H1 (cell line): Measurements from ENCODE around the gene DNAH1. TPM values are rescaled to one million over a fixed set of nuclear protein-coding genes. Genes with fewer than 3 reads are reported as not detected.

Experiments used
- CTCF ChIA-PET: fragments of 300-600 bp; sonication (Branson Sonifier 250); formaldehyde crosslinking; loops from one replicate; lab custom pipeline; 2021; ENCODE audit not compliant: partially characterized antibody; lab: Charles Lee
- POLR2A ChIA-PET: fragments of 300-600 bp; sonication (Branson Sonifier 250); formaldehyde crosslinking; loops from one replicate; lab custom pipeline; 2021; ENCODE audit warnings: inconsistent platforms; ENCODE audit not compliant: partially characterized antibody; lab: Charles Lee
- DNase-seq, 2 experiments: peaks; one replicate each; pipeline versions ENCODE4 v3.0.0 to v3.0.0-alpha.2; 2010 to 2022; ENCODE audit warnings: low spot score in 2 of 2, low read depth in 1 of 2, mixed read lengths in 1 of 2
- FAIRE-seq: peaks from 2 replicates; lab custom pipeline; 2011; peaks lifted over from hg19 to GRCh38; lab: Jason Lieb, UNC
- H2AFZ ChIP-seq: 2 replicates; pipeline ENCODE4 v1.8.1; 2012; ENCODE audit warnings: low read length, inconsistent platforms
- H2AK5ac ChIP-seq: 2 replicates; pipeline ENCODE4 v1.6.1; 2013; ENCODE audit warnings: low read depth, low read length
- H2BK120ac ChIP-seq: replicated peaks from 2 replicates; pipeline ENCODE3; 2013; ENCODE audit warnings: low read depth, low read length, inconsistent platforms
- H2BK12ac ChIP-seq: 2 replicates; pipeline ENCODE4 v1.6.1; 2013; ENCODE audit warnings: low read depth, low read length
- H2BK15ac ChIP-seq: 2 replicates; pipeline ENCODE4 v1.6.1; 2013; ENCODE audit warnings: low read length
- H2BK20ac ChIP-seq: 2 replicates; pipeline ENCODE4 v1.6.1; 2013; ENCODE audit warnings: low read length
- H2BK5ac ChIP-seq: 2 replicates; pipeline ENCODE4 v1.6.1; 2013; ENCODE audit warnings: low read depth, low read length
- H3K14ac ChIP-seq: 2 replicates; pipeline ENCODE4 v1.6.1; 2013; ENCODE audit warnings: inconsistent platforms; ENCODE audit not compliant: insufficient read length
- H3K18ac ChIP-seq: 2 replicates; pipeline ENCODE4 v1.6.1; 2013; ENCODE audit warnings: low read length; ENCODE audit errors: extremely low read depth
- H3K23ac ChIP-seq: 2 replicates; pipeline ENCODE4 v1.6.1; 2013; ENCODE audit warnings: inconsistent platforms; ENCODE audit not compliant: insufficient read length
- H3K23me2 ChIP-seq: 2 replicates; pipeline ENCODE4 v1.6.1; 2013; ENCODE audit warnings: low read depth, low read length
- H3K27ac ChIP-seq: 2 replicates; pipeline ENCODE4 v1.6.1; 2011; ENCODE audit warnings: low read depth, low read length, inconsistent platforms
- H3K27me3 ChIP-seq, 4 experiments: replicated peaks in 1 of 4; 1 replicate in 1 of 4; 2 replicates in 3 of 4; pipeline versions ENCODE4 v1.6.1 to v1.8.1; 2011 to 2013; ENCODE audit warnings: low read length in 3 of 4, mild to moderate bottlenecking in 3 of 4, inconsistent platforms in 2 of 4, mixed read lengths in 2 of 4, moderate library complexity in 1 of 4; ENCODE audit not compliant: control insufficient read depth in 3 of 4, insufficient read depth in 3 of 4; ENCODE audit errors: extremely low read depth in 1 of 4
- H3K36me3 ChIP-seq, 4 experiments: 2 replicates each; pipeline versions ENCODE4 v1.6.1 to v1.8.1; 2011 to 2013; ENCODE audit warnings: mild to moderate bottlenecking in 4 of 4, low read length in 3 of 4, moderate library complexity in 2 of 4, control low read depth in 1 of 4, inconsistent platforms in 1 of 4; ENCODE audit not compliant: insufficient read depth in 4 of 4, control insufficient read depth in 2 of 4
- H3K4ac ChIP-seq: replicated peaks from 2 replicates; pipeline ENCODE3; 2013; ENCODE audit warnings: low read length, low read depth, mixed read lengths, inconsistent platforms; ENCODE audit not compliant: insufficient read length
- H3K4me1 ChIP-seq, 4 experiments: replicated peaks in 1 of 4; 1 replicate in 1 of 4; 2 replicates in 3 of 4; pipeline versions ENCODE4 v1.6.1 to v1.8.1; 2011 to 2013; ENCODE audit warnings: low read length in 3 of 4, inconsistent platforms in 2 of 4, mixed read lengths in 1 of 4; ENCODE audit not compliant: insufficient read depth in 4 of 4, control insufficient read depth in 3 of 4
- H3K4me2 ChIP-seq, 2 experiments: 2 replicates each; pipeline versions ENCODE4 v1.6.1 to v1.8.1; 2011 to 2013; ENCODE audit warnings: low read depth in 2 of 2, low read length in 2 of 2, control low read depth in 1 of 2, inconsistent platforms in 1 of 2, mild to moderate bottlenecking in 1 of 2; ENCODE audit not compliant: insufficient read depth in 1 of 2
- H3K4me3 ChIP-seq, 4 experiments: fragments of 200-600, 300-600 bp in 1 of 4; sonication (generic), shearing (Covaris generic), sonication (Bioruptor Twin) in 1 of 4; 2 replicates each; pipeline versions ENCODE4 v1.5.1 to v1.8.1; 2011 to 2016; ENCODE audit warnings: low read length in 4 of 4, low read depth in 3 of 4, control low read depth in 2 of 4, inconsistent platforms in 2 of 4, mild to moderate bottlenecking in 2 of 4, mixed read lengths in 1 of 4, moderate library complexity in 1 of 4; ENCODE audit not compliant: insufficient read depth in 2 of 4; ENCODE audit errors: extremely low read depth in 1 of 4
- H3K56ac ChIP-seq: replicated peaks from 2 replicates; pipeline ENCODE3; 2013; ENCODE audit warnings: low read depth, mild to moderate bottlenecking, mixed read lengths, low read length, inconsistent platforms; ENCODE audit not compliant: insufficient read length
- H3K79me1 ChIP-seq: 2 replicates; pipeline ENCODE4 v1.6.1; 2013; ENCODE audit warnings: low read depth, low read length, control low read depth
- H3K79me2 ChIP-seq, 2 experiments: 2 replicates each; pipeline versions ENCODE4 v1.6.1 to v1.8.1; 2012 to 2013; ENCODE audit warnings: low read length in 2 of 2, mild to moderate bottlenecking in 2 of 2, inconsistent platforms in 1 of 2; ENCODE audit not compliant: insufficient read depth in 2 of 2, control insufficient read depth in 1 of 2
- H3K9ac ChIP-seq, 4 experiments: replicated peaks in 1 of 4; 1 replicate in 1 of 4; 2 replicates in 3 of 4; pipeline versions ENCODE4 v1.6.1 to v1.8.1; 2011 to 2013; ENCODE audit warnings: low read depth in 3 of 4, low read length in 3 of 4, control low read depth in 2 of 4, mild to moderate bottlenecking in 2 of 4, moderate library complexity in 2 of 4, inconsistent platforms in 1 of 4; ENCODE audit errors: extremely low read depth in 1 of 4
- H3K9me3 ChIP-seq, 2 experiments: 2 replicates each; pipeline versions ENCODE4 v1.6.1 to v1.8.1; 2012 to 2013; ENCODE audit warnings: mild to moderate bottlenecking in 2 of 2, moderate library complexity in 2 of 2, control low read depth in 1 of 2, inconsistent platforms in 1 of 2, low read depth in 1 of 2, low read length in 1 of 2, mixed read lengths in 1 of 2; ENCODE audit not compliant: insufficient read depth in 2 of 2
- H4K20me1 ChIP-seq, 2 experiments: replicated peaks in 1 of 2; 2 replicates each; pipeline versions ENCODE3 to v1.8.1; 2011 to 2013; ENCODE audit warnings: inconsistent platforms in 2 of 2, low read length in 2 of 2, mild to moderate bottlenecking in 1 of 2; ENCODE audit not compliant: insufficient read depth in 2 of 2, control insufficient read depth in 1 of 2
- H4K5ac ChIP-seq: 2 replicates; pipeline ENCODE4 v1.6.1; 2013; ENCODE audit warnings: low read length, low read depth, mixed read lengths, inconsistent platforms; ENCODE audit not compliant: insufficient read length
- H4K8ac ChIP-seq: 2 replicates; pipeline ENCODE4 v1.8.0; 2013; ENCODE audit warnings: mild to moderate bottlenecking, moderate library complexity, low read length, inconsistent platforms; ENCODE audit not compliant: insufficient read depth; ENCODE audit errors: extremely low read depth
- H4K91ac ChIP-seq: replicated peaks from 2 replicates; pipeline ENCODE3; 2013; ENCODE audit warnings: low read length, mixed read lengths, inconsistent platforms; ENCODE audit not compliant: insufficient read length
- CBX8 ChIP-seq: fragments of 300-800, 300-1000 bp; sonication (generic); IDR thresholded peaks from 2 replicates; pipeline ENCODE4 v1.7.1; 2016; ENCODE audit warnings: low read depth, low read length, borderline replicate concordance
- CHD1 ChIP-seq: IDR thresholded peaks from 2 replicates; pipeline ENCODE4 v1.6.1; 2012; ENCODE audit warnings: low read depth, low read length, improper control_type of control experiment
- RNF2 ChIP-seq: fragments of 200-900, 300-1000 bp; sonication (generic); IDR thresholded peaks from 2 replicates; pipeline ENCODE4 v1.7.1; 2016; ENCODE audit warnings: borderline replicate concordance, low read depth, mild to moderate bottlenecking, antibody characterized with exemption, low read length; ENCODE audit not compliant: poor library complexity, severe bottlenecking; ENCODE audit errors: missing control alignments
- WGBS, 2 experiments: shearing (Covaris generic) in 1 of 2; methylation state at CpG; one replicate each; pipeline versions ENCODE4 v1.1.6 to v1.1.7; 2013 to 2015; ENCODE audit warnings: low lambda C conversion rate in 2 of 2, mixed read lengths in 2 of 2, inconsistent platforms in 1 of 2, low coverage in 1 of 2, missing lambda C conversion rate in 1 of 2; ENCODE audit not compliant: insufficient replicate concordance in 2 of 2, insufficient coverage in 1 of 2, insufficient read length in 1 of 2; ENCODE audit errors: extremely low coverage in 1 of 2, missing lambda C conversion rate in 1 of 2; 5-methylcytosine and 5-hydroxymethylcytosine counted together
- polyA plus RNA-seq, 7 experiments: library from polyadenylated mRNA; depleted of rRNA in 3 of 7; stranded (reverse) in 5 of 7; unstranded in 2 of 7; fragments of >200 nt in 5 of 7; fragments of 200-250 nt in 2 of 7; gene quantifications; 1 replicate in 5 of 7; 2 replicates in 1 of 7; 4 replicates in 1 of 7; pipeline versions ENCODE4 v1.2.1 to v1.2.3, GENCODE V29; 2011 to 2013; ENCODE audit warnings: missing spikeins in 2 of 7, mixed read lengths in 2 of 7
- total RNA-seq: library from RNA; stranded (reverse); fragmentation: NEBNext Ultra II Directional; extraction: Animal tissue kit (Norgen Biotek cat#: 25700); gene quantifications from 2 replicates; pipeline ENCODE4 v1.2.1, GENCODE V29; 2021

DNAH1 gene
- total and polyA plus RNA-seq, 2 of the 8 experiments (the other 6 are each of a cell fraction or from before 2014, with no cell fraction given) = 1.0 to 1.5 TPM

DNA sequence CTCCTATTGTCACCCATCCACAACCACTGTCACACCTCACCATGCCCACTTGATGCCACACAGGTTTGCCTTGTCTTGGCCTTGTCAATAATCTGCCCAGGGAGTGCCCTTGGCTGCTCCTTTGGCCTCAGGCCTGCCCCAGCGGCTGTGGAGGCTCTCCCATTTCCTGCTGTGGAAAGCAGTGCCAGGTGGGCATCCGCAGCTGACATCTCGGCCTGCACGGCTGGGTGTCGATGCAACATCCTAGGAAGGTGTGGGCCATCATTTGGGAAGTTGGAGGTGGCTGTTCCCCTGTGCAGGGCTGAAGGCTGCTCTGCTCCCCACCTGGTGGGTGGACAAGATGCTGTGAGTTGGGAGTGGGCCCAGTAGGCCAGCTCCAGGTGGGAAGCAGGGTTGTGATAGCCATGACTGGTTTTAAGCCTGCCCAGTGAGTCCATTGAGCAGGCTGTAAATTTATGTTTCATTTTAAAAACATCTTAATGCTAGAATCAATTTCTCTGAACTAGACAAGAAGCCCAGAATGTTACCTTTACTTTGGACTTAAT, 12.5 kb downstream of the DNAH1 start:
- Histone ChIP-seq H3K23ac (no peak overlapping the region), H3K79me2 (no peaks in the 10 kb centered on the region), H3K18ac (no peak overlapping the region), H3K36me3 (no peaks in the 10 kb centered on the region), H3K4me3 (no peak overlapping the region), H3K23me2 (peaks cover 3% of the 10 kb centered on the region; the same call in 1 of the 2 replicates), H2AFZ (no peak overlapping the region), H3K4me1 (no peaks in the 10 kb centered on the region), H3K27ac (no peak overlapping the region), H2BK120ac (no peak overlapping the region), H3K14ac (no peak overlapping the region), H3K79me1 (no peaks in the 10 kb centered on the region), H4K8ac (no peak overlapping the region), H2BK5ac (no peak overlapping the region), H2BK20ac (no peak overlapping the region), H2BK12ac (peak overlapping the region; percentile 80; the same call in 1 of the 2 replicates), H3K9ac (no peak overlapping the region), H3K27me3 (no peaks in the 10 kb centered on the region; a peak in 1 of 7 replicates), H3K4me2 (no peak overlapping the region), H3K4ac (no peak overlapping the region), H3K56ac (no peak overlapping the region), H3K9me3 (no peaks in the 10 kb centered on the region), H2BK15ac (no peak overlapping the region), H4K5ac (no peak overlapping the region), H4K20me1 (peaks cover 0 to 1% of the 10 kb centered on the region in 2 experiments), H2AK5ac (no peak overlapping the region), H4K91ac (no peak overlapping the region)
- POLR2A ChIA-PET = interaction anchor here (1.2 kb wide), 1 partner anchor 50 kb away, joined by 3 read pairs; the partner anchor contains the start of gene WDR82
- WGBS, 2 experiments = 86% methylated on average over 5 of the region's 5 CpGs; no CpG with 5 or more reads in 1 of the 2 experiments
- FAIRE-seq = no peak
- no peak for DNase-seq
- CTCF ChIA-PET = interaction anchor here (0.9 to 6.2 kb wide), 8 partner anchors 9 to 118 kb away, joined by 3 to 60 read pairs (median 6); no protein-coding TSS in a partner anchor
- no peak for TF ChIP-seq RNF2
- no peak for TF ChIP-seq CBX8
- no peak for TF ChIP-seq CHD1
